Fibroblast of lung (primary cell): Measurements from ENCODE around the gene ARMC3.

Source experiments
- CTCF ChIP-seq, 2 donors: IDR thresholded peaks in 1 of 2; conservative IDR thresholded peaks in 1 of 2; 1 replicate in 1 of 2; 2 replicates in 1 of 2; pipeline ENCODE4 v1.5.1; 2011 to 2012; ENCODE audit warnings: low read length in 2 of 2, control low read depth in 1 of 2, inconsistent platforms in 1 of 2, low read depth in 1 of 2, mild to moderate bottlenecking in 1 of 2
- EZH2 ChIP-seq: IDR thresholded peaks from 2 replicates; pipeline ENCODE4 v1.5.1; 2012; ENCODE audit warnings: low read length, control low read depth, mild to moderate bottlenecking; ENCODE audit errors: missing control alignments

DNA sequence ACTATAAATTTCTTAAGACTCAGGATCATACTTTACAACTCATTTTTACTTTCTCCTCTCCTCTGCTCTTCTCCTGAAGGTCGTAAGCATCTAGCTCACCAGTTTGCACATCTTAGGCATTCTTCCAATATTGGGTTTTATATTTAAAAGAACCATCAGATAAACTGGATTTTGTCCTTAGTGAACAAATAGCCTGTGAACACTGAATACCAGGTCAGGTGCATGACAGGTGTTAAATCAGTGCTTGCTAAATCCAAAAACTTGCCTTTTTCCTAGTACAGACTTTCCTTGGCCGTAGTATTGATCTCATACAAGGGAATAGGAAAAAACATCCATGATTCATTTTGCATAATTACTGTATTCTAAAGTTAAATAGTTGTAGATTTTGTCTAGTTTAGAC lies 53.0 kb downstream of the ARMC3 start:
- no peak for TF ChIP-seq CTCF (conservative IDR thresholded peaks at IDR 0.05 in 1 of 2, IDR thresholded peaks at IDR 0.05 in 1 of 2; ENCODE audit: low read depth in 1 of 2, low read length in 2 of 2)
- TF ChIP-seq EZH2, result no peak
